ENCODE measurements around the gene KCNJ14. TPM values are rescaled to one million over a fixed set of nuclear protein-coding genes. Genes with fewer than 3 reads are reported as not detected.
"Not testable (repeated sequence)": the region's sequence is repeated elsewhere in the genome, so short reads cannot be mapped to it uniquely, and the experiment has no call there.

Gene KCNJ14
- total and polyA plus RNA-seq, 2 donors (not counting 3 experiments of a cell fraction or from before 2014, with no cell fraction given): 0.26 to 1.4 TPM

GRCh38 chr19:48487544-48487943 is 32.2 kb downstream of the KCNJ14 start:
- Histone ChIP-seq H2AFZ (ENCODE audit: low read depth, low read length) (no peak overlapping the region), H3K9ac (replicated peaks; ENCODE audit: extremely low read depth, insufficient read depth, low read length) (no peak overlapping the region), H3K4me1 (ENCODE audit: control insufficient read depth, extremely low read depth, insufficient read depth, low read length) (peaks cover 10% of the 10 kb centered on the region), H3K79me2 (ENCODE audit: control insufficient read depth, insufficient read depth, low read length) (no peaks in the 10 kb centered on the region), H3K4me3 (replicated peaks in 1 of 3; ENCODE audit: insufficient read depth in 1 of 3, low read depth in 1 of 3, low read length in 3 of 3) (no peak overlapping the region), H4K20me1 (replicated peaks; ENCODE audit: control insufficient read depth, extremely low read depth, insufficient read depth, low read length) (no peaks in the 10 kb centered on the region), H3K9me3 (replicated peaks; ENCODE audit: control insufficient read depth, insufficient read depth, low read length) (no peaks in the 10 kb centered on the region), H3K27ac (ENCODE audit: insufficient read depth, low read depth, low read length) (no peak overlapping the region), H3K27me3 (ENCODE audit: control insufficient read depth in 2 of 2, insufficient read depth in 2 of 2, low read length in 2 of 2) (peaks cover 3 to 7% of the 10 kb centered on the region in 2 experiments), H3K9me1 (replicated peaks; ENCODE audit: control insufficient read depth, extremely low read depth, insufficient read depth, low read length) (no peaks in the 10 kb centered on the region), H3K4me2 (ENCODE audit: insufficient read depth, low read length) (peak overlapping the region; percentile 42), H3K36me3 (ENCODE audit: control insufficient read depth in 2 of 2, extremely low read depth in 1 of 2, insufficient read depth in 2 of 2, low read length in 2 of 2) (no peaks in the 10 kb centered on the region)
- no peak for FAIRE-seq
- intact Hi-C loops (cut with micrococcal nuclease) (no loop called here), dilution Hi-C loops (cut with MboI; ENCODE audit: extremely low pct_ligation_motif_present, low sequenced_read_pairs) (no loop called here)
- DNase-seq (ENCODE audit: low read depth, low spot score): no peak
- no peak for TF ChIP-seq MAX (IDR thresholded peaks at IDR 0.05; ENCODE audit: insufficient read depth, insufficient read length)
- no peak for TF ChIP-seq MYC (IDR thresholded peaks at IDR 0.05; ENCODE audit: low read depth, low read length)
- no peak for TF ChIP-seq POLR2A (IDR thresholded peaks at IDR 0.05; ENCODE audit: low read depth, low read length)
- BruUV-seq (replicated peaks): no TSS peak
- CTCF ChIA-PET: interaction anchor here (0.8 to 5.3 kb wide), 9 partner anchors 9 to 173 kb away, joined by 3 to 203 read pairs (median 5); partner anchors contain the start of gene KDELR1
- POLR2A ChIA-PET: interaction anchor here (0.6 kb wide), 1 partner anchor 86 kb away, joined by 3 read pairs; no protein-coding TSS in a partner anchor

GRCh38 chr19:48487948-48488347 is 32.6 kb downstream of the KCNJ14 start:
- peak overlapping the region; percentile 42 for H3K4me2 ChIP-seq (ENCODE audit: insufficient read depth, low read length)
- no peak overlapping the region for H3K4me3 ChIP-seq (replicated peaks in 1 of 3; ENCODE audit: insufficient read depth in 1 of 3, low read depth in 1 of 3, low read length in 3 of 3)
- POLR2A ChIA-PET: no interaction called here
- no peaks in the 10 kb centered on the region for H3K79me2 ChIP-seq (ENCODE audit: control insufficient read depth, insufficient read depth, low read length)
- peaks cover 3 to 7% of the 10 kb centered on the region in 2 experiments for H3K27me3 ChIP-seq (ENCODE audit: control insufficient read depth in 2 of 2, insufficient read depth in 2 of 2, low read length in 2 of 2)
- CTCF ChIA-PET: interaction anchor here (0.8 to 5.3 kb wide), 8 partner anchors 9 to 174 kb away, joined by 3 to 203 read pairs (median 5); no protein-coding TSS in a partner anchor
- H3K27ac ChIP-seq (ENCODE audit: insufficient read depth, low read depth, low read length): no peak overlapping the region
- H3K4me1 ChIP-seq (ENCODE audit: control insufficient read depth, extremely low read depth, insufficient read depth, low read length): peaks cover 9% of the 10 kb centered on the region
- DNase-seq (ENCODE audit: low read depth, low spot score) (peak; percentile 60), FAIRE-seq (peak; percentile 93)
- BruUV-seq (replicated peaks): no TSS peak
- dilution Hi-C loops (cut with MboI; ENCODE audit: extremely low pct_ligation_motif_present, low sequenced_read_pairs) (no loop called here), intact Hi-C loops (cut with micrococcal nuclease) (no loop called here)
- no peaks in the 10 kb centered on the region for H3K9me3 ChIP-seq (replicated peaks; ENCODE audit: control insufficient read depth, insufficient read depth, low read length)
- TF ChIP-seq CTCF (IDR thresholded peaks at IDR 0.05; ENCODE audit: extremely low read depth in 1 of 2, insufficient read depth in 1 of 2, low read depth in 1 of 2, low read length in 2 of 2) (no peak), FOS (IDR thresholded peaks at IDR 0.05; ENCODE audit: borderline replicate concordance, insufficient read depth, low read length) (peak; percentile 78), MYC (IDR thresholded peaks at IDR 0.05; ENCODE audit: low read depth, low read length) (no peak)
- no peaks in the 10 kb centered on the region for H3K9me1 ChIP-seq (replicated peaks; ENCODE audit: control insufficient read depth, extremely low read depth, insufficient read depth, low read length)
- no peak overlapping the region for H3K9ac ChIP-seq (replicated peaks; ENCODE audit: extremely low read depth, insufficient read depth, low read length)
- H2AFZ ChIP-seq (ENCODE audit: low read depth, low read length): no peak overlapping the region
- H3K36me3 ChIP-seq (ENCODE audit: control insufficient read depth in 2 of 2, extremely low read depth in 1 of 2, insufficient read depth in 2 of 2, low read length in 2 of 2): no peaks in the 10 kb centered on the region
- H4K20me1 ChIP-seq (replicated peaks; ENCODE audit: control insufficient read depth, extremely low read depth, insufficient read depth, low read length): no peaks in the 10 kb centered on the region

- H3K79me2 ChIP-seq (ENCODE audit: control insufficient read depth, insufficient read depth, low read length); H3K4me2 ChIP-seq (ENCODE audit: insufficient read depth, low read length); H3K27me3 ChIP-seq (ENCODE audit: control insufficient read depth in 2 of 2, insufficient read depth in 2 of 2, low read length in 2 of 2); H3K27ac ChIP-seq (ENCODE audit: insufficient read depth, low read depth, low read length); DNase-seq (ENCODE audit: low read depth, low spot score); BruUV-seq (replicated peaks); H3K9me1 ChIP-seq (replicated peaks; ENCODE audit: control insufficient read depth, extremely low read depth, insufficient read depth, low read length); H3K9me3 ChIP-seq (replicated peaks; ENCODE audit: control insufficient read depth, insufficient read depth, low read length); FAIRE-seq; H2AFZ ChIP-seq (ENCODE audit: low read depth, low read length); intact Hi-C loops (cut with micrococcal nuclease); H3K4me3 ChIP-seq (replicated peaks in 1 of 3; ENCODE audit: insufficient read depth in 1 of 3, low read depth in 1 of 3, low read length in 3 of 3); H4K20me1 ChIP-seq (replicated peaks; ENCODE audit: control insufficient read depth, extremely low read depth, insufficient read depth, low read length); POLR2A ChIA-PET; H3K9ac ChIP-seq (replicated peaks; ENCODE audit: extremely low read depth, insufficient read depth, low read length); H3K4me1 ChIP-seq (ENCODE audit: control insufficient read depth, extremely low read depth, insufficient read depth, low read length); H3K36me3 ChIP-seq (ENCODE audit: control insufficient read depth in 2 of 2, extremely low read depth in 1 of 2, insufficient read depth in 2 of 2, low read length in 2 of 2); dilution Hi-C loops (cut with MboI; ENCODE audit: extremely low pct_ligation_motif_present, low sequenced_read_pairs): not testable (repeated sequence)
- CTCF ChIA-PET: interaction anchor here (1.1 to 5.3 kb wide), 8 partner anchors 10 to 174 kb away, joined by 3 to 203 read pairs (median 6); no protein-coding TSS in a partner anchor
Measured at GRCh38 chr19:48488478-48488877, 33.1 kb downstream of the KCNJ14 start.
